H1 (cell line): ENCODE measurements around the gene CHST8. TPM values are rescaled to one million over a fixed set of nuclear protein-coding genes. Genes with fewer than 3 reads are reported as not detected.

Experiments used
- CTCF ChIA-PET: fragments of 300-600 bp; sonication (Branson Sonifier 250); formaldehyde crosslinking; loops from one replicate; lab custom pipeline; 2021; ENCODE audit not compliant: partially characterized antibody; lab: Charles Lee
- POLR2A ChIA-PET: fragments of 300-600 bp; sonication (Branson Sonifier 250); formaldehyde crosslinking; loops from one replicate; lab custom pipeline; 2021; ENCODE audit warnings: inconsistent platforms; ENCODE audit not compliant: partially characterized antibody; lab: Charles Lee
- DNase-seq, 2 experiments: peaks; one replicate each; pipeline versions ENCODE4 v3.0.0 to v3.0.0-alpha.2; 2010 to 2022; ENCODE audit warnings: low spot score in 2 of 2, low read depth in 1 of 2, mixed read lengths in 1 of 2
- FAIRE-seq: peaks from 2 replicates; lab custom pipeline; 2011; peaks lifted over from hg19 to GRCh38; lab: Jason Lieb, UNC
- H2AFZ ChIP-seq: 2 replicates; pipeline ENCODE4 v1.8.1; 2012; ENCODE audit warnings: low read length, inconsistent platforms
- H2AK5ac ChIP-seq: 2 replicates; pipeline ENCODE4 v1.6.1; 2013; ENCODE audit warnings: low read depth, low read length
- H2BK120ac ChIP-seq: replicated peaks from 2 replicates; pipeline ENCODE3; 2013; ENCODE audit warnings: low read depth, low read length, inconsistent platforms
- H2BK12ac ChIP-seq: 2 replicates; pipeline ENCODE4 v1.6.1; 2013; ENCODE audit warnings: low read depth, low read length
- H2BK15ac ChIP-seq: 2 replicates; pipeline ENCODE4 v1.6.1; 2013; ENCODE audit warnings: low read length
- H2BK20ac ChIP-seq: 2 replicates; pipeline ENCODE4 v1.6.1; 2013; ENCODE audit warnings: low read length
- H2BK5ac ChIP-seq: 2 replicates; pipeline ENCODE4 v1.6.1; 2013; ENCODE audit warnings: low read depth, low read length
- H3K14ac ChIP-seq: 2 replicates; pipeline ENCODE4 v1.6.1; 2013; ENCODE audit warnings: inconsistent platforms; ENCODE audit not compliant: insufficient read length
- H3K18ac ChIP-seq: 2 replicates; pipeline ENCODE4 v1.6.1; 2013; ENCODE audit warnings: low read length; ENCODE audit errors: extremely low read depth
- H3K23ac ChIP-seq: 2 replicates; pipeline ENCODE4 v1.6.1; 2013; ENCODE audit warnings: inconsistent platforms; ENCODE audit not compliant: insufficient read length
- H3K23me2 ChIP-seq: 2 replicates; pipeline ENCODE4 v1.6.1; 2013; ENCODE audit warnings: low read depth, low read length
- H3K27ac ChIP-seq: 2 replicates; pipeline ENCODE4 v1.6.1; 2011; ENCODE audit warnings: low read depth, low read length, inconsistent platforms
- H3K27me3 ChIP-seq, 4 experiments: replicated peaks in 1 of 4; 1 replicate in 1 of 4; 2 replicates in 3 of 4; pipeline versions ENCODE4 v1.6.1 to v1.8.1; 2011 to 2013; ENCODE audit warnings: low read length in 3 of 4, mild to moderate bottlenecking in 3 of 4, inconsistent platforms in 2 of 4, mixed read lengths in 2 of 4, moderate library complexity in 1 of 4; ENCODE audit not compliant: control insufficient read depth in 3 of 4, insufficient read depth in 3 of 4; ENCODE audit errors: extremely low read depth in 1 of 4
- H3K36me3 ChIP-seq, 4 experiments: 2 replicates each; pipeline versions ENCODE4 v1.6.1 to v1.8.1; 2011 to 2013; ENCODE audit warnings: mild to moderate bottlenecking in 4 of 4, low read length in 3 of 4, moderate library complexity in 2 of 4, control low read depth in 1 of 4, inconsistent platforms in 1 of 4; ENCODE audit not compliant: insufficient read depth in 4 of 4, control insufficient read depth in 2 of 4
- H3K4ac ChIP-seq: replicated peaks from 2 replicates; pipeline ENCODE3; 2013; ENCODE audit warnings: low read length, low read depth, mixed read lengths, inconsistent platforms; ENCODE audit not compliant: insufficient read length
- H3K4me1 ChIP-seq, 4 experiments: replicated peaks in 1 of 4; 1 replicate in 1 of 4; 2 replicates in 3 of 4; pipeline versions ENCODE4 v1.6.1 to v1.8.1; 2011 to 2013; ENCODE audit warnings: low read length in 3 of 4, inconsistent platforms in 2 of 4, mixed read lengths in 1 of 4; ENCODE audit not compliant: insufficient read depth in 4 of 4, control insufficient read depth in 3 of 4
- H3K4me2 ChIP-seq, 2 experiments: 2 replicates each; pipeline versions ENCODE4 v1.6.1 to v1.8.1; 2011 to 2013; ENCODE audit warnings: low read depth in 2 of 2, low read length in 2 of 2, control low read depth in 1 of 2, inconsistent platforms in 1 of 2, mild to moderate bottlenecking in 1 of 2; ENCODE audit not compliant: insufficient read depth in 1 of 2
- H3K4me3 ChIP-seq, 4 experiments: fragments of 200-600, 300-600 bp in 1 of 4; sonication (generic), shearing (Covaris generic), sonication (Bioruptor Twin) in 1 of 4; 2 replicates each; pipeline versions ENCODE4 v1.5.1 to v1.8.1; 2011 to 2016; ENCODE audit warnings: low read length in 4 of 4, low read depth in 3 of 4, control low read depth in 2 of 4, inconsistent platforms in 2 of 4, mild to moderate bottlenecking in 2 of 4, mixed read lengths in 1 of 4, moderate library complexity in 1 of 4; ENCODE audit not compliant: insufficient read depth in 2 of 4; ENCODE audit errors: extremely low read depth in 1 of 4
- H3K56ac ChIP-seq: replicated peaks from 2 replicates; pipeline ENCODE3; 2013; ENCODE audit warnings: low read depth, mild to moderate bottlenecking, mixed read lengths, low read length, inconsistent platforms; ENCODE audit not compliant: insufficient read length
- H3K79me1 ChIP-seq: 2 replicates; pipeline ENCODE4 v1.6.1; 2013; ENCODE audit warnings: low read depth, low read length, control low read depth
- H3K79me2 ChIP-seq, 2 experiments: 2 replicates each; pipeline versions ENCODE4 v1.6.1 to v1.8.1; 2012 to 2013; ENCODE audit warnings: low read length in 2 of 2, mild to moderate bottlenecking in 2 of 2, inconsistent platforms in 1 of 2; ENCODE audit not compliant: insufficient read depth in 2 of 2, control insufficient read depth in 1 of 2
- H3K9ac ChIP-seq, 4 experiments: replicated peaks in 1 of 4; 1 replicate in 1 of 4; 2 replicates in 3 of 4; pipeline versions ENCODE4 v1.6.1 to v1.8.1; 2011 to 2013; ENCODE audit warnings: low read depth in 3 of 4, low read length in 3 of 4, control low read depth in 2 of 4, mild to moderate bottlenecking in 2 of 4, moderate library complexity in 2 of 4, inconsistent platforms in 1 of 4; ENCODE audit errors: extremely low read depth in 1 of 4
- H3K9me3 ChIP-seq, 2 experiments: 2 replicates each; pipeline versions ENCODE4 v1.6.1 to v1.8.1; 2012 to 2013; ENCODE audit warnings: mild to moderate bottlenecking in 2 of 2, moderate library complexity in 2 of 2, control low read depth in 1 of 2, inconsistent platforms in 1 of 2, low read depth in 1 of 2, low read length in 1 of 2, mixed read lengths in 1 of 2; ENCODE audit not compliant: insufficient read depth in 2 of 2
- H4K20me1 ChIP-seq, 2 experiments: replicated peaks in 1 of 2; 2 replicates each; pipeline versions ENCODE3 to v1.8.1; 2011 to 2013; ENCODE audit warnings: inconsistent platforms in 2 of 2, low read length in 2 of 2, mild to moderate bottlenecking in 1 of 2; ENCODE audit not compliant: insufficient read depth in 2 of 2, control insufficient read depth in 1 of 2
- H4K5ac ChIP-seq: 2 replicates; pipeline ENCODE4 v1.6.1; 2013; ENCODE audit warnings: low read length, low read depth, mixed read lengths, inconsistent platforms; ENCODE audit not compliant: insufficient read length
- H4K8ac ChIP-seq: 2 replicates; pipeline ENCODE4 v1.8.0; 2013; ENCODE audit warnings: mild to moderate bottlenecking, moderate library complexity, low read length, inconsistent platforms; ENCODE audit not compliant: insufficient read depth; ENCODE audit errors: extremely low read depth
- H4K91ac ChIP-seq: replicated peaks from 2 replicates; pipeline ENCODE3; 2013; ENCODE audit warnings: low read length, mixed read lengths, inconsistent platforms; ENCODE audit not compliant: insufficient read length
- BACH1 ChIP-seq: IDR thresholded peaks from 2 replicates; pipeline ENCODE4 v1.6.1; 2012; ENCODE audit warnings: low read length, improper control_type of control experiment
- whole genome bisulfite sequencing, 2 experiments: shearing (Covaris generic) in 1 of 2; methylation state at CpG; one replicate each; pipeline versions ENCODE4 v1.1.6 to v1.1.7; 2013 to 2015; ENCODE audit warnings: low lambda C conversion rate in 2 of 2, mixed read lengths in 2 of 2, inconsistent platforms in 1 of 2, low coverage in 1 of 2, missing lambda C conversion rate in 1 of 2; ENCODE audit not compliant: insufficient replicate concordance in 2 of 2, insufficient coverage in 1 of 2, insufficient read length in 1 of 2; ENCODE audit errors: extremely low coverage in 1 of 2, missing lambda C conversion rate in 1 of 2; 5-methylcytosine and 5-hydroxymethylcytosine counted together
- polyA plus RNA-seq, 7 experiments: library from polyadenylated mRNA; depleted of rRNA in 3 of 7; stranded (reverse) in 5 of 7; unstranded in 2 of 7; fragments of >200 nt in 5 of 7; fragments of 200-250 nt in 2 of 7; gene quantifications; 1 replicate in 5 of 7; 2 replicates in 1 of 7; 4 replicates in 1 of 7; pipeline versions ENCODE4 v1.2.1 to v1.2.3, GENCODE V29; 2011 to 2013; ENCODE audit warnings: missing spikeins in 2 of 7, mixed read lengths in 2 of 7
- total RNA-seq: library from RNA; stranded (reverse); fragmentation: NEBNext Ultra II Directional; extraction: Animal tissue kit (Norgen Biotek cat#: 25700); gene quantifications from 2 replicates; pipeline ENCODE4 v1.2.1, GENCODE V29; 2021

Gene CHST8
- total and polyA plus RNA-seq, 2 of the 8 experiments (the other 6 are each of a cell fraction or from before 2014, with no cell fraction given), result 10.8 to 28.2 TPM

DNA sequence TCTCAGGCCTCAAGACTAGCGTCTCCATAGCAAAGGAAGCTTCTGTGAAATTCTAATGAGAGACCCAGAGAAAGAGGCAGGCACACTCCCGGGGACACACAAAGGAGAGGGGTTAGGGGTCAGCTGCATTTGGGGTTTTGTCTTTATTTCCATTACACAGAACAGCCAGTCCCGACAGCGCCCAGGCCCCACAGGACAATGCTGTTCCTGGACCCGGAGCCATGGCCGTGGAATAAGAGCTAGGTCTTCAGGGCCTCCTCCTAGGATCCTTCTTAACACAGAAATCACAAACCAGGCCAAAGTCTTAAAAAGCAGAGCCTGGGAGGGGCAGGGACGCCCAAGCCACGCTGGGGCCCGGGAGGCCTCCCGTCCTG is 197.7 kb downstream of the CHST8 start:
- Histone ChIP-seq H3K79me2 (no peaks in the 10 kb centered on the region), H3K4me2 (peak overlapping the region; percentile 92 to 93), H3K23ac (no peak overlapping the region), H3K4me3 (peak overlapping the region; percentile 57 to 71 (median 62)), H4K5ac (peak overlapping the region; percentile 48), H3K56ac (no peak overlapping the region), H2AK5ac (no peak overlapping the region), H3K9me3 (no peaks in the 10 kb centered on the region), H2BK20ac (no peak overlapping the region), H3K4me1 (peaks cover 0 to 12% (median 7%) of the 10 kb centered on the region in 4 experiments; a peak in 6 of 7 replicates), H2BK12ac (peak overlapping the region; percentile 52; the same call in 1 of the 2 replicates), H4K91ac (peak overlapping the region; percentile 39), H3K36me3 (no peaks in the 10 kb centered on the region), H3K23me2 (peaks cover 10% of the 10 kb centered on the region; the same call in 1 of the 2 replicates), H2BK5ac (no peak overlapping the region), H2AFZ (peak overlapping the region; percentile 68), H3K4ac (no peak overlapping the region), H3K27ac (no peak overlapping the region), H2BK15ac (no peak overlapping the region), H3K18ac (peak overlapping the region; percentile 48; the same call in 1 of the 2 replicates), H2BK120ac (no peak overlapping the region), H4K8ac (peak overlapping the region; percentile 75; the same call in 1 of the 2 replicates), H3K79me1 (no peaks in the 10 kb centered on the region; the same call in 1 of the 2 replicates), H4K20me1 (peaks cover 1 to 2% of the 10 kb centered on the region in 2 experiments), H3K14ac (no peak overlapping the region), H3K27me3 (peaks cover 0 to 7% (median 4%) of the 10 kb centered on the region in 4 experiments; a peak in 5 of 7 replicates), H3K9ac (peak overlapping the region in 3 of 4 experiments; percentile 13 to 51 (median 51); a peak in 5 of 7 replicates)
- WGBS, 2 experiments, result 17% methylated on average over 8 of the region's 10 CpGs; no CpG with 5 or more reads in 1 of the 2 experiments
- DNase-seq (no peak), FAIRE-seq (no peak)
- ChIA-PET POLR2A (interaction anchor here (0.8 to 3.9 kb wide), 11 partner anchors 9 to 269 kb away, joined by 3 to 40 read pairs (median 6); partner anchors contain the start of gene KCTD15), CTCF (interaction anchor here (0.7 to 3.0 kb wide), 9 partner anchors 9 to 277 kb away, joined by 3 to 17 read pairs (median 3); no protein-coding TSS in a partner anchor)
- TF ChIP-seq BACH1, result no peak
